Spleen (tissue), 7 donors: ENCODE results near the gene AGAP5.
"Not testable (repeated sequence)": the region's sequence is repeated elsewhere in the genome, so short reads cannot be mapped to it uniquely, and the experiment has no call there.

Source experiments
- POLR2A ChIP-seq, 3 donors: fragments of 450-650 bp; IDR thresholded peaks; one replicate each; pipeline ENCODE4 v1.5.1; 2017; ENCODE audit warnings: antibody characterized with exemption in 3 of 3, mild to moderate bottlenecking in 1 of 3
- TF ChIP-seq, protein P1 (sequence below), 11 experiments: fragments of 200-600 bp in 7 of 11; fragments of 450-650 bp in 4 of 11; sonication (generic) in 4 of 11; IDR thresholded peaks in 8 of 11; conservative IDR thresholded peaks in 3 of 11; 1 replicate in 7 of 11; 2 replicates in 4 of 11; pipeline versions ENCODE4 v1.4.0 to v1.8.0; 2016 to 2021; ENCODE audit warnings: antibody characterized with exemption in 11 of 11, inconsistent platforms in 4 of 11, mild to moderate bottlenecking in 1 of 11
- donor health status: DM: no; HTN: no; CAD: no; lungs with moderate emphysema.
- donor health status: DM: no; HTN: no; CAD: no.
- donor health status: DM: no; HTN: no; CAD: no.

DNA sequence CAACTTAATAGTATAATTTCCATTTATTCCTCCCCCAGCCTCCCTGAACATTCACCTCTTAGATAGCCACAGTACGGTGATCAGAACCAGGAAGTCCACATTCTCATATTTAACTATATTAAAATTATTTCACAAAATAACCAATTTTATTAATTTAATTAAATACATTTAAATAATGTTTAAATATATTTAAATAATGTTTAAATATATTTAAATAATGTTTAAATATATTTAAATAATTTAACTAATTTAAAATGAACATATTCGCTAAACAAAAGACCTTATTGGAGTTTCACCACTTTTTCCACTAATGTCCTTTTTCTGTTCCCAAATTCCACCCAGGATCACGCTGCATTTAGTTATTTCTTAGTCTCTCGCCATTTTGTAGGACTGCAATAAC is 29.5 kb downstream of the AGAP5 start:
- not testable (repeated sequence) for TF ChIP-seq POLR2A (IDR thresholded peaks at IDR 0.05)
- TF ChIP-seq, protein P1, sequence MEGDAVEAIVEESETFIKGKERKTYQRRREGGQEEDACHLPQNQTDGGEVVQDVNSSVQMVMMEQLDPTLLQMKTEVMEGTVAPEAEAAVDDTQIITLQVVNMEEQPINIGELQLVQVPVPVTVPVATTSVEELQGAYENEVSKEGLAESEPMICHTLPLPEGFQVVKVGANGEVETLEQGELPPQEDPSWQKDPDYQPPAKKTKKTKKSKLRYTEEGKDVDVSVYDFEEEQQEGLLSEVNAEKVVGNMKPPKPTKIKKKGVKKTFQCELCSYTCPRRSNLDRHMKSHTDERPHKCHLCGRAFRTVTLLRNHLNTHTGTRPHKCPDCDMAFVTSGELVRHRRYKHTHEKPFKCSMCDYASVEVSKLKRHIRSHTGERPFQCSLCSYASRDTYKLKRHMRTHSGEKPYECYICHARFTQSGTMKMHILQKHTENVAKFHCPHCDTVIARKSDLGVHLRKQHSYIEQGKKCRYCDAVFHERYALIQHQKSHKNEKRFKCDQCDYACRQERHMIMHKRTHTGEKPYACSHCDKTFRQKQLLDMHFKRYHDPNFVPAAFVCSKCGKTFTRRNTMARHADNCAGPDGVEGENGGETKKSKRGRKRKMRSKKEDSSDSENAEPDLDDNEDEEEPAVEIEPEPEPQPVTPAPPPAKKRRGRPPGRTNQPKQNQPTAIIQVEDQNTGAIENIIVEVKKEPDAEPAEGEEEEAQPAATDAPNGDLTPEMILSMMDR (IDR thresholded peaks at IDR 0.05 in 8 of 11, conservative IDR thresholded peaks at IDR 0.05 in 3 of 11), result not testable (repeated sequence)
